Smooth muscle cell (in vitro differentiated cells): ENCODE results near the gene ERGIC3. TPM values are rescaled to one million over a fixed set of nuclear protein-coding genes. Genes with fewer than 3 reads are reported as not detected.

Experiments
- DNase-seq: peaks from one replicate; lab custom pipeline; 2025; ENCODE audit not compliant: unreplicated experiment; lab: John Stamatoyannopoulos, UW
- H2AFZ ChIP-seq: fragments of 200-600 bp; sonication (generic); 2 replicates; pipeline ENCODE4 v1.6.0; 2016; ENCODE audit warnings: antibody characterized with exemption, low read depth, mild to moderate bottlenecking
- H3F3A ChIP-seq: fragments of 200-600 bp; sonication (generic); 2 replicates; pipeline ENCODE4 v1.6.0; 2017; ENCODE audit warnings: antibody characterized with exemption, low read depth
- H3K27ac ChIP-seq: fragments of 200-600 bp; sonication (generic); 2 replicates; pipeline ENCODE4 v1.5.1; 2016; ENCODE audit warnings: low read depth, mild to moderate bottlenecking
- H3K27me3 ChIP-seq: fragments of 200-600 bp; sonication (generic); 2 replicates; pipeline ENCODE4 v1.6.1; 2016; ENCODE audit warnings: low read depth, mild to moderate bottlenecking
- H3K36me3 ChIP-seq: fragments of 200-600 bp; sonication (generic); 2 replicates; pipeline ENCODE4 v1.5.1; 2016; ENCODE audit warnings: low read depth
- H3K4me1 ChIP-seq: fragments of 200-600 bp; sonication (generic); 2 replicates; pipeline ENCODE4 v1.5.1; 2016; ENCODE audit warnings: low read depth
- H3K4me2 ChIP-seq: fragments of 200-600 bp; sonication (generic); 2 replicates; pipeline ENCODE4 v1.6.0; 2016; ENCODE audit warnings: mild to moderate bottlenecking
- H3K4me3 ChIP-seq: fragments of 200-600 bp; sonication (generic); 2 replicates; pipeline ENCODE4 v1.5.1; 2016; ENCODE audit warnings: mild to moderate bottlenecking
- H3K79me2 ChIP-seq: fragments of 200-600 bp; sonication (generic); 2 replicates; pipeline ENCODE4 v1.6.0; 2016; ENCODE audit warnings: low read depth, mild to moderate bottlenecking
- H3K9ac ChIP-seq: fragments of 200-600 bp; sonication (generic); 2 replicates; pipeline ENCODE4 v1.6.0; 2016; ENCODE audit warnings: low read depth
- H3K9me3 ChIP-seq: fragments of 200-600 bp; sonication (generic); replicated peaks from 2 replicates; pipeline ENCODE4 v1.5.1; 2016; ENCODE audit warnings: low read depth
- H4K20me1 ChIP-seq: fragments of 200-600 bp; sonication (generic); 2 replicates; pipeline ENCODE4 v1.6.0; 2016; ENCODE audit warnings: low read depth
- WGBS: methylation state at CpG from one replicate; pipeline ENCODE4 v1.1.7; 2016; ENCODE audit warnings: low lambda C conversion rate; 5-methylcytosine and 5-hydroxymethylcytosine counted together
- polyA plus RNA-seq: library from polyadenylated mRNA; unstranded; fragments of >200 nt; fragmentation: Nextera tagmentation; extraction: Ambion mirVana; gene quantifications from 2 replicates; pipeline ENCODE4 v1.2.1, GENCODE V29; 2016
- total RNA-seq: library from RNA; depleted of rRNA; stranded (reverse); fragments of >200 nt; gene quantifications from 2 replicates; pipeline ENCODE4 v1.2.3, GENCODE V29; 2014
- TF ChIP-seq, protein P1 (sequence below): fragments of 200-600 bp; sonication (generic); IDR thresholded peaks from 2 replicates; pipeline ENCODE4 v1.5.1; 2017; ENCODE audit warnings: borderline replicate concordance, mild to moderate bottlenecking, antibody characterized with exemption; ENCODE audit not compliant: insufficient read depth, poor library complexity, severe bottlenecking

The ERGIC3 gene
- total and polyA plus RNA-seq, 2 experiments from 2014 or later: 245 to 252 TPM

DNA sequence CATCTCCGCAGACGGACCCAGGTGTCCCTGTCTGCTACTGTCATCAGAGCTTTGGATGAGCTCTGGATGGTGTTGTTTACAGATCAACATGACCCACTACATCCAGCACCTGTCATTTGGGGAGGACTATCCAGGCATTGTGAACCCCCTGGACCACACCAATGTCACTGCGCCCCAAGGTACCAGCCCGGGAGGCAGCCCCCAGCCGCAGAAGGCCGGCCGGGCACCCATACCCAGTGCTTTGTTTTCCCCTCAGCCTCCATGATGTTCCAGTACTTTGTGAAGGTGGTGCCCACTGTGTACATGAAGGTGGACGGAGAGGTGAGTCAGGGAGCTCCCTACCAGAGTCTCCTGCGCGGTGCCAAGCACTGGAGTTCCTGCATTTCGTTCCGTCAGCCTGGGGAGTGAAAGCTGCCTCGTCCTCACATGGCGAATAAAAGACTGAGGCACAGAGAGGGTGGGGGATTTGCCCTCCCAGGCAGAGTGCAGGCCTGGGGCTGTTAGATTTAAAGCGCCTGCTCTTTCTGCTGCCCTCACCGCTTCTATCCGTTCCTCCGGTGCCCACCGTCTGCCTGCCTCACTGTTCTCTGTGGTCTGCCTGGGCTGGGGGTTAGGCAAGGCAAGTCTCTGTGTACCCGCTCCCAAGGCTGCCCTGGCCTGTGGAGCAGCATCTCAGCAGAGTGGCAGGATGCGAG, 14.2 kb downstream of the ERGIC3 start:
- no peaks in the 10 kb centered on the region for H3F3A ChIP-seq
- H3K9me3 ChIP-seq: no peaks in the 10 kb centered on the region
- TF ChIP-seq, protein P1, sequence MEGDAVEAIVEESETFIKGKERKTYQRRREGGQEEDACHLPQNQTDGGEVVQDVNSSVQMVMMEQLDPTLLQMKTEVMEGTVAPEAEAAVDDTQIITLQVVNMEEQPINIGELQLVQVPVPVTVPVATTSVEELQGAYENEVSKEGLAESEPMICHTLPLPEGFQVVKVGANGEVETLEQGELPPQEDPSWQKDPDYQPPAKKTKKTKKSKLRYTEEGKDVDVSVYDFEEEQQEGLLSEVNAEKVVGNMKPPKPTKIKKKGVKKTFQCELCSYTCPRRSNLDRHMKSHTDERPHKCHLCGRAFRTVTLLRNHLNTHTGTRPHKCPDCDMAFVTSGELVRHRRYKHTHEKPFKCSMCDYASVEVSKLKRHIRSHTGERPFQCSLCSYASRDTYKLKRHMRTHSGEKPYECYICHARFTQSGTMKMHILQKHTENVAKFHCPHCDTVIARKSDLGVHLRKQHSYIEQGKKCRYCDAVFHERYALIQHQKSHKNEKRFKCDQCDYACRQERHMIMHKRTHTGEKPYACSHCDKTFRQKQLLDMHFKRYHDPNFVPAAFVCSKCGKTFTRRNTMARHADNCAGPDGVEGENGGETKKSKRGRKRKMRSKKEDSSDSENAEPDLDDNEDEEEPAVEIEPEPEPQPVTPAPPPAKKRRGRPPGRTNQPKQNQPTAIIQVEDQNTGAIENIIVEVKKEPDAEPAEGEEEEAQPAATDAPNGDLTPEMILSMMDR: no peak
- H3K36me3 ChIP-seq: no peaks in the 10 kb centered on the region
- H4K20me1 ChIP-seq: peaks cover 7% of the 10 kb centered on the region
- H3K79me2 ChIP-seq: no peaks in the 10 kb centered on the region
- H3K4me1 ChIP-seq: no peaks in the 10 kb centered on the region
- H3K4me3 ChIP-seq: no peak overlapping the region
- no peak for DNase-seq
- no peak overlapping the region for H3K27ac ChIP-seq
- H2AFZ ChIP-seq: no peak overlapping the region
- H3K4me2 ChIP-seq: no peak overlapping the region
- no peak overlapping the region for H3K9ac ChIP-seq
- H3K27me3 ChIP-seq: no peaks in the 10 kb centered on the region
- WGBS: 97% methylated on average over 21 of the region's 21 CpGs

DNA sequence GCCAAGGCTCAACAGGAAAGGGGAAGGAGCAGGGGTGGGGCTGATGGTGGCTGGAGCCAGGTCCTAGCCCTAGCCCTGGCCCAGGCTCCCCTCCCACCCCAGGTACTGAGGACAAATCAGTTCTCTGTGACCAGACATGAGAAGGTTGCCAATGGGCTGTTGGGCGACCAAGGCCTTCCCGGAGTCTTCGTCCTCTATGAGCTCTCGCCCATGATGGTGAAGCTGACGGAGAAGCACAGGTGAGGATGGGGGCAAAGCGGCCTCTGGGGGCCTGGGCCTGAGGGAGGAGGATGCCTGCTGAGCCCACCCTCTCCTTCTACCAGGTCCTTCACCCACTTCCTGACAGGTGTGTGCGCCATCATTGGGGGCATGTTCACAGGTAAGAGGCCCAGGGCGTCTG, 15.0 kb downstream of the ERGIC3 start:
- H3K36me3 ChIP-seq: no peaks in the 10 kb centered on the region
- 95% methylated on average over 8 of the region's 8 CpGs for WGBS

GRCh38 chr20:35558451-35558850, 16.6 kb downstream of the ERGIC3 start:
- Histone ChIP-seq H4K20me1 (no peaks in the 10 kb centered on the region), H3K9me3 (no peaks in the 10 kb centered on the region), H3K27ac (no peak overlapping the region), H3K4me3 (no peak overlapping the region), H3K9ac (no peak overlapping the region), H3K36me3 (no peaks in the 10 kb centered on the region), H3K4me2 (no peak overlapping the region), H3K4me1 (no peaks in the 10 kb centered on the region), H2AFZ (no peak overlapping the region), H3K79me2 (no peaks in the 10 kb centered on the region), H3F3A (no peaks in the 10 kb centered on the region), H3K27me3 (no peaks in the 10 kb centered on the region)
- TF ChIP-seq, protein P1: no peak
- WGBS: 96% methylated on average over 4 of the region's 4 CpGs
- DNase-seq: no peak

More for the DNA sequence above, 15.0 kb downstream of the ERGIC3 start:
- H3K27me3 ChIP-seq: no peaks in the 10 kb centered on the region
- no peak for DNase-seq
- no peak overlapping the region for H2AFZ ChIP-seq
- no peak overlapping the region for H3K9ac ChIP-seq
- H3K27ac ChIP-seq: no peak overlapping the region
- TF ChIP-seq, protein P1: no peak
- no peaks in the 10 kb centered on the region for H3K79me2 ChIP-seq
- no peaks in the 10 kb centered on the region for H3K9me3 ChIP-seq
- peaks cover 7% of the 10 kb centered on the region for H4K20me1 ChIP-seq
- H3F3A ChIP-seq: no peaks in the 10 kb centered on the region
- H3K4me2 ChIP-seq: no peak overlapping the region
- H3K4me3 ChIP-seq: no peak overlapping the region
- no peaks in the 10 kb centered on the region for H3K4me1 ChIP-seq
